Pancreas (tissue), 10 donors: ENCODE results near the gene TEX13D. TPM values are rescaled to one million over a fixed set of nuclear protein-coding genes. Genes with fewer than 3 reads are reported as not detected.

Experiments
- ATAC-seq, 4 donors: fragments of 200-7000 bp; cut with Tn5 transposase; one replicate each; pipeline versions ENCODE4 v1.8.0 to v1.9.1; 2020; ENCODE audit warnings: mild to moderate bottlenecking in 4 of 4, moderate library complexity in 4 of 4
- DNase-seq, 6 donors: peaks; one replicate each; pipeline ENCODE4 v3.0.0-alpha.2; 2020
- FAIRE-seq: peaks from 2 replicates; lab custom pipeline; 2012; peaks lifted over from hg19 to GRCh38; lab: Jason Lieb, UNC
- H3K27ac ChIP-seq, 4 donors: fragments of 200-600 bp; sonication (generic); 1 replicate in 3 of 4; 2 replicates in 1 of 4; pipeline versions ENCODE4 v1.5.0 to v1.8.0; 2020
- H3K27me3 ChIP-seq, 4 donors: fragments of 200-600 bp; one replicate each; pipeline ENCODE4 v1.8.0; 2021
- H3K36me3 ChIP-seq, 3 donors: fragments of 200-600 bp; sonication (generic) in 1 of 3; one replicate each; pipeline versions ENCODE4 v1.5.0 to v1.8.0; 2020 to 2021
- H3K4me1 ChIP-seq, 3 donors: fragments of 200-600 bp; one replicate each; pipeline ENCODE4 v1.8.0; 2021
- H3K4me3 ChIP-seq, 4 donors: fragments of 200-600 bp; sonication (generic) in 2 of 4; one replicate each; pipeline versions ENCODE4 v1.5.0 to v1.8.0; 2020 to 2021
- H3K9me3 ChIP-seq, 4 donors: fragments of 200-600 bp; one replicate each; pipeline ENCODE4 v1.8.0; 2021
- CTCF ChIP-seq, 4 donors: fragments of 200-600 bp; sonication (generic) in 3 of 4; IDR thresholded peaks; one replicate each; pipeline versions ENCODE4 v1.5.0 to v1.8.0; 2021; ENCODE audit warnings: antibody characterized with exemption in 4 of 4
- WGBS, 2 donors: extraction: QIAGEN DNeasy Blood & Tissue Kit; methylation state at CpG; one replicate each; pipeline ENCODE4 v1.1.7; 2013; 5-methylcytosine and 5-hydroxymethylcytosine counted together
- intact Hi-C, 3 donors: fragments of 100-400 bp; cut with DNase I; formaldehyde crosslinking; loops; one replicate each; pipeline versions ENCODE4 v1.11.1 to v1.14.2; 2022
- polyA plus RNA-seq, 2 donors: library from polyadenylated mRNA; stranded (reverse); fragments of 200-250 nt; gene quantifications; one replicate each; pipeline ENCODE4 v1.2.3, GENCODE V29; 2013
- total RNA-seq, 6 donors: library from RNA; stranded (reverse); fragmentation: NEBNext Ultra II Directional in 4 of 6; extraction: Animal tissue kit (Norgen Biotek cat#: 25700) in 4 of 6; gene quantifications; one replicate each; pipeline versions ENCODE4 v1.2.1 to v1.2.4, GENCODE V29; 2021 to 2023
- donor health status: healthy with polysubstance abuse.
- donor health status: DM: no; HTN: no; CAD: no; lungs with moderate emphysema.
- donor health status: DM: no; HTN: no; CAD: no.
- donor health status: control.
- donor health status: control.
- donor health status: Bipolar disorder and iron deficiency.
- donor health status: DM: yes; HTN: yes; CAD: no.
- donor health status: DM: no; HTN: no; CAD: no.
- donor health status: DM: no; HTN: no; CAD: no.
- donor health status: DM: yes; HTN: yes; CAD: no.

TEX13D gene
- total and polyA plus RNA-seq, 8 donors = 0.02 TPM; not detected in 7

- Histone ChIP-seq H3K27me3 (no peaks in the 10 kb centered on the region), H3K27ac (no peak overlapping the region), H3K9me3 (no peaks in the 10 kb centered on the region), H3K4me3 (no peak overlapping the region), H3K4me1 (no peaks in the 10 kb centered on the region), H3K36me3 (no peaks in the 10 kb centered on the region)
- FAIRE-seq = no peak
- WGBS, 2 donors = 23 to 32% methylated on average over 1 of the region's 1 CpG
- TF ChIP-seq CTCF (IDR thresholded peaks at IDR 0.05) = no peak
- intact Hi-C loops = no loop called here
- ATAC-seq = no peak
- DNase-seq = no peak
These were observed 3.1 kb downstream of the TEX13D start for GRCh38 chrX:124335598-124335997.

- H3K9me3 ChIP-seq = no peaks in the 10 kb centered on the region
- no peak overlapping the region for H3K4me3 ChIP-seq
- DNase-seq (no peak), FAIRE-seq (no peak), ATAC-seq (no peak)
- no peak for TF ChIP-seq CTCF (IDR thresholded peaks at IDR 0.05)
- no peaks in the 10 kb centered on the region for H3K4me1 ChIP-seq
- intact Hi-C loops = no loop called here
- no peaks in the 10 kb centered on the region for H3K27me3 ChIP-seq
- no peaks in the 10 kb centered on the region for H3K36me3 ChIP-seq
- 15 to 18% methylated on average over 1 of the region's 1 CpG for WGBS, 2 donors
- no peak overlapping the region for H3K27ac ChIP-seq
These were observed 5.5 kb downstream of the TEX13D start for GRCh38 chrX:124337916-124338315.

- H3K36me3 ChIP-seq = no peaks in the 10 kb centered on the region
- H3K4me1 ChIP-seq = no peaks in the 10 kb centered on the region
- DNase-seq (no peak), FAIRE-seq (no peak), ATAC-seq (no peak)
- H3K4me3 ChIP-seq = no peak overlapping the region
- no peaks in the 10 kb centered on the region for H3K9me3 ChIP-seq
- no peak overlapping the region for H3K27ac ChIP-seq
- 68 to 79% methylated on average over 6 of the region's 6 CpGs for WGBS, 2 donors
- TF ChIP-seq CTCF (IDR thresholded peaks at IDR 0.05) = no peak
- no peaks in the 10 kb centered on the region for H3K27me3 ChIP-seq
- intact Hi-C loops = no loop called here
These were observed 6.5 kb downstream of the TEX13D start for GRCh38 chrX:124338733-124339514.

- no peak for TF ChIP-seq CTCF (IDR thresholded peaks at IDR 0.05)
- 60 to 65% methylated on average over 7 of the region's 7 CpGs for WGBS, 2 donors
- Histone ChIP-seq H3K36me3 (no peaks in the 10 kb centered on the region), H3K4me3 (no peak overlapping the region), H3K27me3 (no peaks in the 10 kb centered on the region), H3K9me3 (no peaks in the 10 kb centered on the region), H3K4me1 (no peaks in the 10 kb centered on the region), H3K27ac (no peak overlapping the region)
- intact Hi-C loops = no loop called here
- DNase-seq (no peak), ATAC-seq (no peak), FAIRE-seq (no peak)
These were observed 9.1 kb downstream of the TEX13D start for GRCh38 chrX:124341396-124342132.
